Effector memory CD4-positive, alpha-beta T cell (primary cell): ENCODE measurements around the gene KRTAP27-1.

Source experiments
- DNase-seq, 3 donors: peaks; one replicate each; pipeline ENCODE4 v3.0.0-alpha.2; 2020
- H3K27ac ChIP-seq: 2 replicates; pipeline ENCODE4 v1.7.0; 2013; ENCODE audit warnings: mild to moderate bottlenecking, low read length, moderate library complexity; ENCODE audit not compliant: insufficient read depth, poor library complexity, severe bottlenecking
- H3K27me3 ChIP-seq: replicated peaks from 2 replicates; pipeline ENCODE4 v1.7.0; 2013; ENCODE audit warnings: mild to moderate bottlenecking, low read length; ENCODE audit not compliant: insufficient read depth, control insufficient read depth, poor library complexity, severe bottlenecking
- H3K36me3 ChIP-seq: 2 replicates; pipeline ENCODE4 v1.7.0; 2013; ENCODE audit warnings: mild to moderate bottlenecking, low read length, moderate library complexity; ENCODE audit not compliant: control insufficient read depth, insufficient read depth
- H3K4me1 ChIP-seq: 2 replicates; pipeline ENCODE4 v1.7.0; 2013; ENCODE audit warnings: low read length, mild to moderate bottlenecking; ENCODE audit not compliant: control insufficient read depth, insufficient read depth, poor library complexity, severe bottlenecking
- H3K4me3 ChIP-seq: 2 replicates; pipeline ENCODE4 v1.7.0; 2013; ENCODE audit warnings: low read length, low read depth, mild to moderate bottlenecking; ENCODE audit not compliant: insufficient read depth, poor library complexity, severe bottlenecking
- H3K9me3 ChIP-seq: 2 replicates; pipeline ENCODE4 v1.7.0; 2013; ENCODE audit warnings: mild to moderate bottlenecking, low read length, moderate library complexity; ENCODE audit not compliant: control insufficient read depth

Gene KRTAP27-1

DNA sequence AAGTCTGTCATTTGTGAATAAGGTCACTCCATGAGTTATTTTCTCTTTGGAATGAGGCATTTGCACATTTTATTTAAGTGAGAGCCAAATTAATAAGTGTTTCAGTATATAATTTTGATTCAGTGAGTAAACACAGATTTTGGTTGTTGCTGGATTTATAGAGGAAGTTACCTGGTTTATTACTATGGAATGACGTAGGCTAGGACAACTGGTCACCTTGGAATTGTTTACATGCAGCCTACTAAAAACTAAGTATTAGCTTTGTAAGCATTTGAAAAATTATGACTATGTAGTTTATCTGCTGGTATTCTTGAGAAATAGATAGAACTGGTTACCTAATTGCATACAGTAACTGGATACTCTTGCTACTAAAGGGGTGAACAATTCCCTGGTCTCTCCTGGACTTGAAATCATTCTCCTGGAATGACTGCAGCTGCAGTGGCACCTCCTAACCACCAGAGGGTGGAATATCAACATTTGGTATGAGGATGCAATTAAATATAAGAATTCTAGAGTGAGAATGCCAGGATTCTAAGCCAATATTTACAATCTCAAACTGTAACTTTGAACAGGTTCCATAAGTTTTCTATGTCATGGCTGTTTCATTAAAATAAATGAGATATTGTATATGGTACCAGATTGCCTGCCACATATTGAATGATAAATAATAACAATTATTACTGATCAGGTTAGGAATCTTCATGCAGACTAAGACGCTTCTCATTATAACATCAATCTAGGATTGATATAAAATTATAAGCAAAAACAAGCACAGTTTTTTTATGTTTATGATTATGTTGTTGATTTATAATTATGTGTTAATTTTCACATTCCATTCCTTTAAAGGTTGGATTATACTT lies 3.5 kb upstream of the KRTAP27-1 start:
- H3K36me3 ChIP-seq, result no peaks in the 10 kb centered on the region
- DNase-seq, result no peak
- H3K4me1 ChIP-seq, result no peaks in the 10 kb centered on the region
- no peaks in the 10 kb centered on the region for H3K9me3 ChIP-seq
- H3K27ac ChIP-seq, result no peak overlapping the region
- H3K4me3 ChIP-seq, result no peak overlapping the region
- H3K27me3 ChIP-seq, result no peaks in the 10 kb centered on the region

DNA sequence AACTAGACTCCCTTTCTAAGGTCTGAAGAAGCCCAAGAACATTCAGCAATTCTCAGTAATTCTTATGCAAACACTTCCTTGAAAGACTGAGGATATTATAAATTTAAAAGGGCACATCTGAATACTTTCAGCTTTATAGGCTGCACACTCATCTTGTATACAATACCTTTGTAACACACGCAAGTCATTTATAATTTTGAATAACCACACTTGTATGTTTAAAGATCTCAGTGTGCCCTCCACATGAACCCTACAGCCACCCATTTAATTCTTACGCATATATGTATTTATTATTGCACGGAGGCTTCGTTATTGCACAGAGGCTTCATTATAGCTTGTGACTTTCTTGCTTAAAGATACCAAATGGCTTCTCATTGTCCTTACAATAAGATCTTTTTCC lies 1.2 kb upstream of the KRTAP27-1 start:
- no peak overlapping the region for H3K4me3 ChIP-seq
- no peaks in the 10 kb centered on the region for H3K27me3 ChIP-seq
- no peaks in the 10 kb centered on the region for H3K36me3 ChIP-seq
- no peak overlapping the region for H3K27ac ChIP-seq
- no peaks in the 10 kb centered on the region for H3K9me3 ChIP-seq
- H3K4me1 ChIP-seq, result no peaks in the 10 kb centered on the region
- DNase-seq, result no peak

DNA sequence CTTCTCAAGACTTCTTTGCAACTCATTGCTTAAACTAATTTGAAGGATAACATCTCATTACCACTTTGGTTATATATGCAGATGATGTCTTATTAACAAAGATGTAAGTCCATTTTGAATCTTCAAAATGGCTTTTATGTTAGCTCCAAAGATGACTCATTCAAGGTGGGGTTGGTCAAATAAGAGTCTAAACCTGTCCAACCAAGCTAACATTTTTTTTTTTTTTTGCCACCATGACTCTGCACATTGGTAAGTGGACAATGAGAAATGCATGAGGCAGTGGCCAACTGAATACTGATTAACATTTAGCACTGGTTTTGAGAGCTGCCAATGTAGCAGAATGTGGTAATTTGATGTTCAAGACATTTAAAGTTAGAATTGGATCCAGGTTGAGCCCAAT lies 278 bp upstream of the KRTAP27-1 start:
- Histone ChIP-seq H3K9me3 (no peaks in the 10 kb centered on the region), H3K4me1 (no peaks in the 10 kb centered on the region), H3K4me3 (no peak overlapping the region), H3K36me3 (no peaks in the 10 kb centered on the region), H3K27ac (no peak overlapping the region), H3K27me3 (no peaks in the 10 kb centered on the region)
- no peak for DNase-seq

DNA sequence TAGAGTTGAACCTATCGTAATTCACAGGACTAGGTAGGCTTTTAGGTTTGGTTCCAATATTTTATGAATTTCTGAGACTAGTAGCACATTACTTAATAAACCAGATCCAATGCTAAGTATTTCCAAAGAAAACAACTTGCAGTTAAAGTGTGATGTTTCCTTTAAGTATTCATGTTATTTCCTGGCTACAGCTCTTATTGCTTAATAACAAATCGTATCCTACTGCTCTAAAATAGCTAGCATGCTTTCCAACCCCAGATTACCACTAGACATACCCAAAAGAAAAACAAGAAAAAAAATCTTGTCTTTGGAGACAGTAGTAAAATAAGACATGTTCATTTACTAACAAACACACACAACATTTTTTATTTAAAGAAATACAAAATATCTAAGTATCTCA lies 898 bp downstream of the KRTAP27-1 start:
- Histone ChIP-seq H3K27ac (no peak overlapping the region), H3K4me3 (no peak overlapping the region), H3K36me3 (no peaks in the 10 kb centered on the region), H3K4me1 (no peaks in the 10 kb centered on the region), H3K27me3 (no peaks in the 10 kb centered on the region), H3K9me3 (no peaks in the 10 kb centered on the region)
- no peak for DNase-seq

DNA sequence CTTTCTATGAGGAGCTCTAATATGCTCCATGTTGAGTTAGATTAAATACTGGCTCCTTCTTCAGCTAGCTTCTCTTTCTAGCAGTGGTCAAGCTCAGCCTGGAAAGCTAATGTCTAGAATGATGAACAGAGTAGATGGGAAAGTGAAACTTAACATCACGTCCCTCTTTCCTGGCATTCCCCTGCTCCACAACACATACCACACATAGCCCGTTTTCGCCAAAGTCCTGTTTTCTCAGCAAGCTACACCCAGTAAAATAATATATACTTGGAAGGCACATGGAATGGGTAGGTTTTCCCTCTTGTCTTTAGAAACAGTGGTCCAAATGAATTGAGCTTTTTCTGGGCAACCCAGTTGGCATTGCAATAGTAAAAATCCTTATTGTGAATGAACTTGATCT lies 3.8 kb downstream of the KRTAP27-1 start:
- H3K27ac ChIP-seq, result no peak overlapping the region
- no peak for DNase-seq
- H3K27me3 ChIP-seq, result no peaks in the 10 kb centered on the region
- H3K4me3 ChIP-seq, result no peak overlapping the region
- H3K9me3 ChIP-seq, result no peaks in the 10 kb centered on the region
- no peaks in the 10 kb centered on the region for H3K36me3 ChIP-seq
- H3K4me1 ChIP-seq, result no peaks in the 10 kb centered on the region

DNA sequence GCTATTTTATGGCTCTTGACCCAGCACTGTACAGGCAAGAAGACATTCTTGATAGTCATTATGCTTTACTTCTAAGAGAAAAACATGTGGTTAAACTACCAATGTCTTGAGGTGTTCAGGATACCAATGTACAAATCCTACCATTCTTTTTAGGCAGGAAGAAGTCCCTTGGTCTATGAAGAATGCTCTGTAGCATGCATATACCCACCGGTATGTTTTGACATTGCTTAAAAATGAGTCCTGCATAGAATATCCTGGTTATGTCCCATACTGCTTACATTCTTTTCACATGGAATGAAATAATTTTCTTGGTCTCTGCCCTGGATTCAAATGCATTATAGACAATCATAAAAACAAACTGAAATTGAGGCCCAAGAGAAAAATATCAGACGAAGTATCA lies 4.8 kb downstream of the KRTAP27-1 start:
- no peaks in the 10 kb centered on the region for H3K36me3 ChIP-seq
- H3K4me1 ChIP-seq, result no peaks in the 10 kb centered on the region
- H3K9me3 ChIP-seq, result no peaks in the 10 kb centered on the region
- no peak overlapping the region for H3K27ac ChIP-seq
- H3K4me3 ChIP-seq, result no peak overlapping the region
- H3K27me3 ChIP-seq, result no peaks in the 10 kb centered on the region
- DNase-seq, result no peak

DNA sequence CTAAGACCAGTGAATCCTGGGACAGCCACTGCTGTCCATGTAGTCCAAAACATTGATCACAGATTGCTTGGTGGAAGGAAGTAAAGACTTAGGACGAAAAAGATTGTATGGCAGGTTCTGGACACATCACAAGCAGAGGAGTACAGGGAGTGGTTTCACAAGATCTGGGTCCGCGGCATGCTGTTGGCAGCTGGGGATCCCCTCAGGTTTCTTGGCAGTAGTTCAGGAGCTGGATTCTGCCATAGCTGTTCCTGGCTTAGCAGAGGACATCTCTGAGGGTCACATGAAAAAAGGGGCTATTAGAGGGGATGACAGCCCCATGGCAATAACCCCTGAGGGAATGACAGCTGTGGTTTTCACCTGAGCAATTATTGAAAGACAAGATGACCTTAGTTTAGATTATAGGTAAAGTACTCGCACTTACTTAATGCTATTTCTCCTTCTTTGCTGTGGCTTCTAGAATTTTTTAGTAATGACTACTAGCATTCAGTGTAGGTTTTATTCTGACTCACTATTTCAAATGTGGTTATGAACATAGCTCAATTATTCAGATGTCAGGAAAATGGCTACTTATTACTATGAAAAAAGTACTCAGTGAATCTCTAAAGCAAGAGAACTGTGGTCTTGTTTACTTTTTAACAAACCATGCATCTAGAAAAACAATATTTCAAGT lies 8.2 kb downstream of the KRTAP27-1 start:
- no peaks in the 10 kb centered on the region for H3K9me3 ChIP-seq
- H3K4me1 ChIP-seq, result no peaks in the 10 kb centered on the region
- no peaks in the 10 kb centered on the region for H3K36me3 ChIP-seq
- H3K4me3 ChIP-seq, result no peak overlapping the region
- no peaks in the 10 kb centered on the region for H3K27me3 ChIP-seq
- no peak overlapping the region for H3K27ac ChIP-seq
- no peak for DNase-seq

DNA sequence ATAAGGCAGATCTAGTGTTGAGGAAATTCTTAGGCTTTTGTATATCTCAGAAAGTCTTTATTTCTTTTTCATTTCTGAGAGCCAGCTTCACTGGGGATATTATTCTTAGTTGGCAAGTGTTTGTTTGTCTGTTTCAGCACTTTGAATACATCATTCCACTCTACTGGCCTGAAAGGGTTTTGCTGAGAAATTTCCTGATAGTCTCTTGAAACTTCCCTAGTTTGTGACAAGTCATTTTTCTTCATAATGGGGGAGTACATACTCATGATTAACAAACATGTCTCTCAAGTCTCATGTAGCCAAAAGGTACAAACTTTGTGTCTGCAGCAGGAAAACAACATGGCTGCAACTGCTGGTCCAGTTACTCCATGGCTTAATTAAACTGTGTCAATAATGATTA lies 11.1 kb downstream of the KRTAP27-1 start:
- Histone ChIP-seq H3K27ac (no peak overlapping the region), H3K4me3 (no peak overlapping the region), H3K27me3 (no peaks in the 10 kb centered on the region), H3K36me3 (no peaks in the 10 kb centered on the region), H3K4me1 (no peaks in the 10 kb centered on the region), H3K9me3 (no peaks in the 10 kb centered on the region)
- no peak for DNase-seq

DNA sequence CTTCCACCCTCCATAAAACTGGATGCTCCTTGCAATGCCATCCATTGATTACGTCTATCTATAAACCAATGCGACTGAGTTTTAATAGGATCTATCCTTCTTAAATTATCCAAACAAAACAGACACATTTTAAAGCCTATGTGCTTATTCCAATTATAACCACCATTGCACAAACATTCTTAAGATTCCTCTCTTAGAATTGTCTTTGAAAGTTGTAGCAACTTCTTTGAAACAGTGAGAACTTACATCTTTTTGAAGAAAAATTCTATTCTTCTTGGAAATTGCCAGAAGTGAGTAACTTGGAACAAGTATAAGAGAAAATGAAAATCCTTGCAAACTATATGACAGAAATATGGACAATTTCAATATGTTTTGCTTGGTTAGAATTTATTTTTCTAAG lies 17.3 kb downstream of the KRTAP27-1 start, which contains the start of gene KRTAP26-1:
KRTAP26-1 (minus strand) TSS at position 101 of the 400 bp plus-strand sequence. CDS start 280 bp downstream, outside the sequence.
- no peaks in the 10 kb centered on the region for H3K36me3 ChIP-seq
- H3K4me1 ChIP-seq, result no peaks in the 10 kb centered on the region
- H3K4me3 ChIP-seq, result no peak within 1 kb of the TSS
- no peak within 1 kb of the TSS for H3K27ac ChIP-seq
- no peak for DNase-seq
- H3K9me3 ChIP-seq, result no peaks in the 10 kb centered on the region
- H3K27me3 ChIP-seq, result no peaks in the 10 kb centered on the region

DNA sequence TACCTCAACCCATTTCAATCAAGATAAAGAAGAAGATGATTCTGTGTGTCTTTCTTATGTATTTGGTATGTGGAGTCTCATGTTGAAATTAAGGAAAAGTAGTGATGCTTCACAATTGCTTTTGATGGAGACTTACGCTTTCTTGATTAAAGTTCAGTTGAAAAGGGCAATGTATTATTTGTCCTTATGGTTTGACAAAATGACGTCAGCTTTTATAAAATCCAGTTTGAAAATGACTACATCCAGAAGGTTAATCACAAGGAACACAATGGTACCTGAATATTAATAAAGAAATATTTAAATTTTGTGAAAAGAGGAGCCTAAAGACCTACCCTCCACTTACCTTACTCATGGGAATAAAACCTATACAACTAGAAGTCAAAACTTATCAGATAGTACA lies 21.8 kb downstream of the KRTAP27-1 start:
- H3K36me3 ChIP-seq, result no peaks in the 10 kb centered on the region
- DNase-seq, result no peak
- H3K27ac ChIP-seq, result no peak overlapping the region
- no peaks in the 10 kb centered on the region for H3K9me3 ChIP-seq
- no peak overlapping the region for H3K4me3 ChIP-seq
- no peaks in the 10 kb centered on the region for H3K4me1 ChIP-seq
- H3K27me3 ChIP-seq, result no peaks in the 10 kb centered on the region
